RWPE2 (cell line): Measurements from ENCODE around the gene B9D1.

Experiments
- ATAC-seq: fragments of 200-7000 bp; cut with Tn5 transposase; 3 replicates; pipeline ENCODE4 v1.9.1; 2021; ENCODE audit warnings: low read depth
- DNase-seq: peaks from one replicate; pipeline ENCODE4 v3.0.0-alpha.2; 2020; ENCODE audit warnings: low spot score
- H3K27ac ChIP-seq: fragments of 450-650 bp; 2 replicates; pipeline ENCODE4 v1.5.1; 2017; ENCODE audit warnings: mild to moderate bottlenecking; ENCODE audit not compliant: poor library complexity, severe bottlenecking
- H3K27me3 ChIP-seq: fragments of 250-450 bp; sonication (Bioruptor Pico); 2 replicates; pipeline ENCODE4 v1.5.1; 2021; ENCODE audit warnings: mild to moderate bottlenecking, moderate library complexity; ENCODE audit not compliant: insufficient read depth, poor library complexity, severe bottlenecking
- H3K36me3 ChIP-seq: fragments of 250-450 bp; sonication (Bioruptor Pico); 2 replicates; pipeline ENCODE4 v1.5.1; 2020; ENCODE audit warnings: low read depth, mild to moderate bottlenecking, moderate library complexity
- H3K4me1 ChIP-seq: fragments of 250-450 bp; sonication (Bioruptor Pico); 2 replicates; pipeline ENCODE4 v1.5.1; 2021; ENCODE audit warnings: mild to moderate bottlenecking, moderate library complexity; ENCODE audit not compliant: insufficient read depth, poor library complexity, severe bottlenecking
- H3K4me3 ChIP-seq: fragments of 250-450 bp; sonication (Bioruptor Pico); 2 replicates; pipeline ENCODE4 v1.5.1; 2021; ENCODE audit warnings: mild to moderate bottlenecking, moderate library complexity; ENCODE audit not compliant: severe bottlenecking
- H3K9me3 ChIP-seq: fragments of 250-450 bp; sonication (Bioruptor Pico); 2 replicates; pipeline ENCODE4 v1.5.1; 2021; ENCODE audit warnings: mild to moderate bottlenecking, moderate library complexity; ENCODE audit not compliant: severe bottlenecking
- CTCF ChIP-seq: fragments of 450-650 bp; IDR thresholded peaks from one replicate; pipeline ENCODE4 v1.5.1; 2017; ENCODE audit warnings: mild to moderate bottlenecking, moderate library complexity; ENCODE audit not compliant: poor library complexity, severe bottlenecking

The B9D1 gene

GRCh38 chr17:19345486-19346350, 16.8 kb downstream of the B9D1 start:
- H3K27ac ChIP-seq = no peak overlapping the region
- DNase-seq = peak; percentile 26
- no peak overlapping the region for H3K4me3 ChIP-seq
- no peak for TF ChIP-seq CTCF
- peaks cover 3% of the 10 kb centered on the region; the same call in 1 of the 2 replicates for H3K36me3 ChIP-seq
- peaks cover 8% of the 10 kb centered on the region for H3K4me1 ChIP-seq
- no peak for ATAC-seq
- H3K9me3 ChIP-seq = no peaks in the 10 kb centered on the region
- H3K27me3 ChIP-seq = no peaks in the 10 kb centered on the region

- ATAC-seq (no peak), DNase-seq (peak; percentile 33)
- no peak for TF ChIP-seq CTCF
- Histone ChIP-seq H3K27me3 (no peaks in the 10 kb centered on the region), H3K27ac (no peak overlapping the region), H3K36me3 (peaks cover 3% of the 10 kb centered on the region; the same call in 1 of the 2 replicates), H3K4me3 (no peak overlapping the region), H3K4me1 (peaks cover 8% of the 10 kb centered on the region), H3K9me3 (no peaks in the 10 kb centered on the region)
Observed at GRCh38 chr17:19345067-19345460, 17.5 kb downstream of the B9D1 start.

- H3K9me3 ChIP-seq = no peaks in the 10 kb centered on the region
- no peak for ATAC-seq
- H3K36me3 ChIP-seq = peaks cover 3% of the 10 kb centered on the region; the same call in 1 of the 2 replicates
- peaks cover 8% of the 10 kb centered on the region for H3K4me1 ChIP-seq
- no peak overlapping the region for H3K27ac ChIP-seq
- H3K27me3 ChIP-seq = no peaks in the 10 kb centered on the region
- DNase-seq = peak; percentile 36
- no peak overlapping the region for H3K4me3 ChIP-seq
- TF ChIP-seq CTCF = no peak
Observed at GRCh38 chr17:19344311-19345066, 18.0 kb downstream of the B9D1 start.

GRCh38 chr17:19343671-19344151, 18.8 kb downstream of the B9D1 start:
- Histone ChIP-seq H3K4me1 (peaks cover 8% of the 10 kb centered on the region), H3K36me3 (peaks cover 3% of the 10 kb centered on the region; the same call in 1 of the 2 replicates), H3K9me3 (no peaks in the 10 kb centered on the region), H3K27ac (no peak overlapping the region), H3K4me3 (no peak overlapping the region), H3K27me3 (no peaks in the 10 kb centered on the region)
- ATAC-seq (no peak), DNase-seq (no peak)
- TF ChIP-seq CTCF = no peak
